Esophagus squamous epithelium (tissue), 5 donors: ENCODE measurements around the gene TMEM266. TPM values are rescaled to one million over a fixed set of nuclear protein-coding genes. Genes with fewer than 3 reads are reported as not detected.

Source experiments
- DNase-seq: peaks from one replicate; lab custom pipeline; 2025; lab: John Stamatoyannopoulos, UW
- H3K27ac ChIP-seq, 4 donors: fragments of 200-600 bp; sonication (generic); one replicate each; pipeline ENCODE4 v1.5.1; 2016 to 2019; ENCODE audit warnings: mild to moderate bottlenecking in 1 of 4
- H3K27me3 ChIP-seq, 4 donors: fragments of 200-600 bp; sonication (generic); 1 replicate in 3 of 4; 2 replicates in 1 of 4; pipeline versions ENCODE4 v1.5.1 to v1.6.0; 2017 to 2021; ENCODE audit warnings: antibody characterized with exemption in 1 of 4
- H3K36me3 ChIP-seq, 3 donors: fragments of 200-600 bp; sonication (generic); one replicate each; pipeline ENCODE4 v1.5.1; 2016 to 2019
- H3K4me1 ChIP-seq, 3 donors: fragments of 200-600 bp; sonication (generic); one replicate each; pipeline ENCODE4 v1.5.1; 2017 to 2019
- H3K4me3 ChIP-seq, 4 donors: fragments of 200-600 bp; sonication (generic); 1 replicate in 3 of 4; 2 replicates in 1 of 4; pipeline ENCODE4 v1.5.1; 2016 to 2019; ENCODE audit warnings: mild to moderate bottlenecking in 2 of 4, moderate library complexity in 1 of 4
- H3K9me3 ChIP-seq, 3 donors: fragments of 200-600 bp; sonication (generic); one replicate each; pipeline ENCODE4 v1.5.1; 2016 to 2019
- CTCF ChIP-seq, 6 experiments: fragments of 450-650 bp in 4 of 6; fragments of 200-600 bp in 2 of 6; sonication (generic) in 2 of 6; IDR thresholded peaks; one replicate each; pipeline ENCODE4 v1.5.1; 2016 to 2019; ENCODE audit warnings: antibody characterized with exemption in 6 of 6, mild to moderate bottlenecking in 4 of 6, moderate library complexity in 4 of 6
- POLR2A ChIP-seq, 4 donors: fragments of 450-650 bp; IDR thresholded peaks; one replicate each; pipeline ENCODE4 v1.6.1; 2017; ENCODE audit warnings: antibody characterized with exemption in 4 of 4, mild to moderate bottlenecking in 4 of 4, moderate library complexity in 3 of 4
- WGBS, 2 donors: methylation state at CpG; one replicate each; pipeline ENCODE4 v1.1.5; 2018; 5-methylcytosine and 5-hydroxymethylcytosine counted together
- intact Hi-C: fragments of 100-400 bp; cut with DNase I; formaldehyde crosslinking; loops from one replicate; pipeline ENCODE4 v1.15.0; 2022
- total RNA-seq, 4 donors: library from RNA; depleted of rRNA; stranded (reverse); fragments of >200 nt; gene quantifications; one replicate each; pipeline ENCODE4 v1.1.0, GENCODE V29; 2016
- donor health status: DM: yes; HTN: yes; CAD: no.

The TMEM266 gene
- total RNA-seq, 4 donors from 2014 or later = 0.19 to 0.79 (median 0.29) TPM; not detected in 1

GRCh38 chr15:76162784-76163456 lies 103.1 kb downstream of the TMEM266 start:
- H3K4me3 ChIP-seq = no peak overlapping the region

DNA sequence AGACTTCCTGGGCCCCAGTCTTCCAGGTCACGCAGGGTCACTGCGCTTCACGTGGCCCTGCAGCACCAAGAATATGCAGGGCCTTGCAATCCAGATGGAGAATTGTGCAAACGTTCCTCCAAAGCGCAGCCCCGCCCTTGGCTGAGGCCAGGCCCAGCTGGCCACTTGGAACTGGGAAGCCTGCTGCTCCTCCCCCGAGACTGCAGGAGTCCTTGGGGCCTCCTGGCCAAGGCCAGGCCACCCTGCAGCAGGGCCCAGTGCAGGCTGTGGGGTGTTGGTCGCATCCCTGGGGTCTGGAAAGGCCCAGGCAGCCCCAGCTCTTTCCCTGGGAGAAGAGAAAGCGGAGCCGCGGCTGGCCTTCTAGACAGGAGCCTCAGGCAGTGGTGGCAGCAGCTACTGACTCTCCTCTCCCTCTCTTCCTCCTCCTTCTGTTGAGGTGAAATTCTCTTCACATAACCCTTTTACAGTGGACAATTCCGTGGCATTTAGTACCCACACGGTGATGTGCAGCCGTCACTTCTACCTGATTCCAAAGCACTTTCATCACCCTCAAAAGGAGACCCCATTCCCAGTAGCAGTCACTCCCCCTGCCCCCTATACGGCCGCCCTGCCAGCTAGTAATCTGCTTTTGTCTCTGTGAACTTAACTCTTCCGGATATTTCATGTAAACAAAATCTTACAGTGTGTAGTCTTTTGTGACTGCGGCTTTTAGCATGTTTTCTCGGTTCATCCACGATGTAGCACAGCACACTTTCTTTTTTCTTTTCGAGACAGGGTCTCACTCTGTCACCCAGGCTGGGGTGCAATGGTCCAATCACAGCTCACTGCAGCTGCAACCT lies 103.9 kb downstream of the TMEM266 start:
- WGBS, 2 donors = 75 to 80% methylated on average over 13 to 14 of the region's 21 CpGs
- H3K4me1 ChIP-seq = peaks cover 4 to 29% (median 12%) of the 10 kb centered on the region in 3 donors
- no peak overlapping the region for H3K4me3 ChIP-seq
- H3K9me3 ChIP-seq = no peaks in the 10 kb centered on the region
- peak overlapping the region; percentile 16 to 80 (median 49) for H3K27ac ChIP-seq
- peak; percentile 25 for DNase-seq
- peaks cover 0 to 8% (median 0%) of the 10 kb centered on the region in 4 donors for H3K27me3 ChIP-seq
- no peak for TF ChIP-seq POLR2A (IDR thresholded peaks at IDR 0.05)
- TF ChIP-seq CTCF (IDR thresholded peaks at IDR 0.05) = no peak
- intact Hi-C loops = no loop called here
- no peaks in the 10 kb centered on the region for H3K36me3 ChIP-seq

More at GRCh38 chr15:76162784-76163456, 103.1 kb downstream of the TMEM266 start:
- Histone ChIP-seq H3K27me3 (peaks cover 0 to 8% (median 0%) of the 10 kb centered on the region in 4 donors), H3K27ac (peak overlapping the region in 3 of 4 donors; percentile 8 to 80 (median 58)), H3K9me3 (no peaks in the 10 kb centered on the region), H3K36me3 (no peaks in the 10 kb centered on the region), H3K4me1 (peaks cover 4 to 29% (median 12%) of the 10 kb centered on the region in 3 donors)
- TF ChIP-seq CTCF (IDR thresholded peaks at IDR 0.05) (no peak), POLR2A (IDR thresholded peaks at IDR 0.05) (no peak)
- intact Hi-C loops = no loop called here
- no peak for DNase-seq
- WGBS, 2 donors = 58 to 78% methylated on average over 2 to 5 of the region's 10 CpGs

DNA sequence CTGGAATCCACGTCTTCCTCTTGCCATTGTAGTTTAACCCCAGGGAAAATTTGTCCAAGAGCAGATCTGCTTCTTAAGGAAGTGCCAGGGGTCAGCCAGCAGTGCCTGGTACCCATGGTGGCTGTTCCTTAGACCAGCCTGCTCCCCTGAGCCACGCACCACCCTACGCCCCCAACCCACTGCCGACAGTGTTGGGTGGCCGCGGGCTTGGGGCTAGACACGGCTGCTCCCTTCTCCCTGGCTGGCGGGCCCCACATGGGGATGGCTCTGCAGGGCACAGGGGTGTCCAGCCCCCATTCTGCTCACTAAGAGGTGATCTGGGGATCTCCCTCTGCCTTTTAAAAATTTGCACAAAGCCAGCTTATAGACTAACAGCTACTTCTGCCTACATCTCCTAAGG lies 104.8 kb downstream of the TMEM266 start:
- peaks cover 4 to 33% (median 12%) of the 10 kb centered on the region in 3 donors for H3K4me1 ChIP-seq
- intact Hi-C loops = no loop called here
- H3K27ac ChIP-seq = no peak overlapping the region
- H3K9me3 ChIP-seq = no peaks in the 10 kb centered on the region
- no peak for DNase-seq
- H3K36me3 ChIP-seq = no peaks in the 10 kb centered on the region
- no peak overlapping the region for H3K4me3 ChIP-seq
- TF ChIP-seq CTCF (IDR thresholded peaks at IDR 0.05) (no peak), POLR2A (IDR thresholded peaks at IDR 0.05) (no peak)
- 91 to 92% methylated on average over 5 to 8 of the region's 8 CpGs for WGBS, 2 donors
- peaks cover 0 to 8% (median 0%) of the 10 kb centered on the region in 4 donors for H3K27me3 ChIP-seq

GRCh38 chr15:76165951-76166350 lies 106.2 kb downstream of the TMEM266 start:
- no peak overlapping the region for H3K4me3 ChIP-seq
- WGBS, 2 donors = 92 to 100% methylated on average over 1 to 13 of the region's 15 CpGs
- H3K9me3 ChIP-seq = no peaks in the 10 kb centered on the region
- peaks cover 7 to 41% (median 10%) of the 10 kb centered on the region in 3 donors for H3K4me1 ChIP-seq
- DNase-seq = no peak
- TF ChIP-seq CTCF (IDR thresholded peaks at IDR 0.05) (no peak), POLR2A (IDR thresholded peaks at IDR 0.05) (no peak)
- H3K36me3 ChIP-seq = no peaks in the 10 kb centered on the region
- intact Hi-C loops = no loop called here
- H3K27ac ChIP-seq = no peak overlapping the region
- H3K27me3 ChIP-seq = no peaks in the 10 kb centered on the region
